K562 (cell line): ENCODE data around the gene BCAS4. TPM values are rescaled to one million over a fixed set of nuclear protein-coding genes. Genes with fewer than 3 reads are reported as not detected.

Experiments used
- ATF7 ChIP-seq: fragments of 450-650 bp; IDR thresholded peaks from 2 replicates; pipeline ENCODE4 v1.7.1; 2014; ENCODE audit warnings: mild to moderate bottlenecking, moderate library complexity
- CBX1 ChIP-seq: sonication (generic); IDR thresholded peaks from 2 replicates; pipeline ENCODE4 v1.6.1; 2016; ENCODE audit warnings: antibody characterized with exemption, low read depth, mild to moderate bottlenecking
- EZH2 ChIP-seq: IDR thresholded peaks from 2 replicates; pipeline ENCODE4 v1.6.1; 2012; ENCODE audit warnings: low read depth, mild to moderate bottlenecking, inconsistent platforms, low read length, borderline replicate concordance
- HBP1 ChIP-seq: fragments of 450-650 bp; formaldehyde crosslinking; IDR thresholded peaks from 2 replicates; pipeline ENCODE4 v1.4.0; 2022; ENCODE audit warnings: missing genetic modification characterization
- HDAC1 ChIP-seq, 2 experiments: fragments of 450-650 bp; IDR thresholded peaks; 2 replicates each; pipeline ENCODE4 v1.6.1; 2016 to 2017; ENCODE audit warnings: inconsistent platforms in 1 of 2, mild to moderate bottlenecking in 1 of 2, moderate library complexity in 1 of 2
- HDAC2 ChIP-seq: fragments of 450-650 bp; IDR thresholded peaks from 2 replicates; pipeline ENCODE4 v1.6.1; 2016; ENCODE audit warnings: mild to moderate bottlenecking
- HMGN3 ChIP-seq: IDR thresholded peaks from 2 replicates; pipeline ENCODE4 v1.6.1; 2011; ENCODE audit warnings: borderline replicate concordance, low read depth, mild to moderate bottlenecking, mixed read lengths, low read length; ENCODE audit not compliant: insufficient read length; ENCODE audit errors: extremely low read depth
- KDM2B ChIP-seq: fragments of 250-450 bp; sonication (Bioruptor Pico); IDR thresholded peaks from 2 replicates; pipeline ENCODE4 v1.8.0; 2021; ENCODE audit warnings: mild to moderate bottlenecking, moderate library complexity
- MAFG ChIP-seq: fragments of 450-650 bp; conservative IDR thresholded peaks from 2 replicates; pipeline ENCODE4 v1.6.1; 2016; ENCODE audit warnings: missing genetic modification characterization, missing compliant biosample characterization
- PRPF4 ChIP-seq: fragments of 200-400 bp; formaldehyde crosslinking; IDR thresholded peaks from one replicate; pipeline ENCODE4 v1.6.1; 2017; ENCODE audit warnings: low read length, low read depth, mild to moderate bottlenecking; ENCODE audit not compliant: insufficient read depth, poor library complexity, severe bottlenecking
- SOX6 ChIP-seq: fragments of 450-650 bp; IDR thresholded peaks from 2 replicates; pipeline ENCODE4 v1.6.1; 2014; ENCODE audit warnings: mild to moderate bottlenecking
- TEAD1 ChIP-seq, 2 experiments: fragments of 450-650 bp in 1 of 2; sonication (generic) in 1 of 2; formaldehyde crosslinking; IDR thresholded peaks; 2 replicates each; pipeline versions ENCODE4 v1.4.0 to v1.8.0; 2020 to 2022; ENCODE audit warnings: mild to moderate bottlenecking in 2 of 2, missing genetic modification reagents in 1 of 2
- YY1 ChIP-seq, 3 experiments: IDR thresholded peaks; 2 replicates each; pipeline ENCODE4 v1.6.1; 2011; ENCODE audit warnings: low read length in 2 of 3, mild to moderate bottlenecking in 2 of 3, moderate library complexity in 2 of 3, borderline replicate concordance in 1 of 3, control low read depth in 1 of 3, low read depth in 1 of 3; ENCODE audit not compliant: insufficient read depth in 3 of 3, insufficient replicate concordance in 2 of 3, control insufficient read depth in 1 of 3, insufficient read length in 1 of 3; ENCODE audit errors: extremely low read depth in 1 of 3
- ZBTB40 ChIP-seq, 2 experiments: fragments of 450-650 bp in 1 of 2; sonication (generic) in 1 of 2; formaldehyde crosslinking in 1 of 2; IDR thresholded peaks; 2 replicates each; pipeline versions ENCODE4 v1.7.1 to v1.9.0; 2016 to 2022; ENCODE audit warnings: inconsistent platforms in 1 of 2, mild to moderate bottlenecking in 1 of 2, missing genetic modification reagents in 1 of 2
- polyA plus RNA-seq, 8 experiments: library from polyadenylated mRNA; depleted of rRNA in 4 of 8; stranded (reverse) in 5 of 8; unstranded in 3 of 8; fragments of >200 nt; fragmentation: Nextera tagmentation in 2 of 8; fragmentation: Illumina TruSeq in 1 of 8; extraction: Ambion mirVana in 2 of 8; extraction: Trizol in 1 of 8; gene quantifications; 2 replicates each; pipeline versions ENCODE4 v1.2.1 to v1.2.3, GENCODE V29; 2011 to 2014; ENCODE audit warnings: inconsistent platforms in 1 of 8, missing spikeins in 1 of 8
- total RNA-seq, 7 experiments: library from RNA; depleted of rRNA in 6 of 7; stranded (reverse); fragments of >200 nt in 6 of 7; fragmentation: Illumina TruSeq in 2 of 7; extraction: Trizol in 2 of 7; gene quantifications; 2 replicates each; pipeline versions ENCODE4 v1.2.1 to v1.2.3, GENCODE V29; 2011 to 2021; ENCODE audit warnings: low replicate concordance in 1 of 7
- TF ChIP-seq, protein P1 (sequence below): sonication (generic); formaldehyde crosslinking; IDR thresholded peaks from 2 replicates; pipeline ENCODE4 v1.8.0; 2022; ENCODE audit warnings: mild to moderate bottlenecking, low read depth, missing genetic modification reagents

Gene BCAS4
- total and polyA plus RNA-seq, 9 of the 15 experiments (the other 6 are each of a cell fraction or from before 2014, with no cell fraction given): 0.15 to 2.3 (median 0.47) TPM

DNA sequence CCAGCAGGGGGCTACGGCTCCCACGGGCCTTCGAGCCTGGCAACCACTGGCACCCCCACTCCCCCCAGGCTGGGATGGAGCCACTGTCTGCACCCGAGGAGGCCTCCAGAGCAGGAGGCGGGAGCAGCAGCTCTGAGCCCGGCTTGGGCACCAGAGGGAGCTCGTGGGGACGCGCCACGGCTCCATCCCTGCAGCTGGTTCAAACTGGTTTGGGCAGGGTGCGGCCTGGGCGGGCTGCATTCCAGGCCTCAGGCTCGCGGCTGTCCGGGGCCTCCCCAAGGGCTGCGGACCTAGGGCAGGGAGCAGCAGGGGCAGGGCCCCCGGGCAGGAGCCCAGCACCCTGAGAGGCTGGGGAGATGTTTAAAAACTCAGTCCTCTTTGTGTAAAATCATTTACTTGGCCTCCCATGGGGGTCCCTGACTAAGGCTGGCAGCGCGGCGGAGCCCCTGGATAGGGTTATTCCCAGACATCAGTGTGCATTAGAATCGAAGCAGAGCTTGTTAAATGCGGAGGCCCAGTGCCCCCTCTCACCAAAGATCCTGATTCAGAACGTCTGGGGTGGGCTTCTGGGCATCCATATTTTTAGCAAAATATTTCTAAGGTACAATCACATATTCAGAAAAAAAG, 4.1 kb upstream of the BCAS4 start (continued):
- TF ChIP-seq HBP1 (CRISPR knock-in tag) (no peak), HDAC2 (no peak), PRPF4 (no peak), SOX6 (peak; percentile 66), ATF7 (peak; percentile 55; the same call in 1 of the 2 replicates), ZBTB40 (IDR thresholded peaks at IDR 0.05) (0 out of 2 replicates have a peak, but pooled peaks have one; percentile 19), ZBTB40 (CRISPR knock-in tag; IDR thresholded peaks at IDR 0.05) (no peak), HMGN3 (peak; percentile 90), TEAD1 (CRISPR knock-in tag; IDR thresholded peaks at IDR 0.05) (peak; percentile 98 to 100), YY1 (IDR thresholded peaks at IDR 0.05; ENCODE audit: borderline replicate concordance in 1 of 3, control insufficient read depth in 1 of 3, extremely low read depth in 1 of 3, insufficient read depth in 3 of 3, insufficient read length in 1 of 3, insufficient replicate concordance in 2 of 3, low read depth in 1 of 3, low read length in 2 of 3) (peak in 2 of 3 experiments; percentile 62 to 69), CBX1 (peak; percentile 96), MAFG (tag) (no peak), KDM2B (CRISPR knock-in tag) (no peak), EZH2 (no peak), HDAC1 (IDR thresholded peaks at IDR 0.05) (no peak)
- TF ChIP-seq, protein P1, sequence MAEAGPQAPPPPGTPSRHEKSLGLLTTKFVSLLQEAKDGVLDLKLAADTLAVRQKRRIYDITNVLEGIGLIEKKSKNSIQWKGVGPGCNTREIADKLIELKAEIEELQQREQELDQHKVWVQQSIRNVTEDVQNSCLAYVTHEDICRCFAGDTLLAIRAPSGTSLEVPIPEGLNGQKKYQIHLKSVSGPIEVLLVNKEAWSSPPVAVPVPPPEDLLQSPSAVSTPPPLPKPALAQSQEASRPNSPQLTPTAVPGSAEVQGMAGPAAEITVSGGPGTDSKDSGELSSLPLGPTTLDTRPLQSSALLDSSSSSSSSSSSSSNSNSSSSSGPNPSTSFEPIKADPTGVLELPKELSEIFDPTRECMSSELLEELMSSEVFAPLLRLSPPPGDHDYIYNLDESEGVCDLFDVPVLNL (CRISPR knock-in tag): no peak
